Spleen (tissue), 13 donors: ENCODE measurements around the gene CMKLR1. TPM values are rescaled to one million over a fixed set of nuclear protein-coding genes. Genes with fewer than 3 reads are reported as not detected.

Source experiments
- DNase-seq: peaks from one replicate; pipeline ENCODE4 v3.0.0-alpha.2; 2020
- H3K27ac ChIP-seq, 8 donors: fragments of 200-600 bp; sonication (generic) in 7 of 8; 1 replicate in 4 of 8; 2 replicates in 4 of 8; pipeline versions ENCODE4 v1.5.0 to v1.8.0; 2016 to 2021; ENCODE audit warnings: inconsistent platforms in 4 of 8, mild to moderate bottlenecking in 4 of 8, moderate library complexity in 1 of 8
- H3K27me3 ChIP-seq, 7 donors: fragments of 200-600 bp; sonication (generic) in 6 of 7; replicated peaks in 1 of 7; 1 replicate in 4 of 7; 2 replicates in 3 of 7; pipeline versions ENCODE4 v1.5.0 to v1.8.0; 2016 to 2021; ENCODE audit warnings: inconsistent platforms in 3 of 7, mild to moderate bottlenecking in 1 of 7
- H3K36me3 ChIP-seq, 6 donors: fragments of 200-600 bp; sonication (generic) in 5 of 6; 1 replicate in 4 of 6; 2 replicates in 2 of 6; pipeline versions ENCODE4 v1.5.0 to v1.8.0; 2016 to 2021; ENCODE audit warnings: inconsistent platforms in 2 of 6
- H3K4me1 ChIP-seq, 6 donors: fragments of 200-600 bp; sonication (generic) in 5 of 6; 1 replicate in 3 of 6; 2 replicates in 3 of 6; pipeline versions ENCODE4 v1.5.0 to v1.8.0; 2016 to 2021; ENCODE audit warnings: inconsistent platforms in 3 of 6
- H3K4me3 ChIP-seq, 8 donors: fragments of 200-600 bp; sonication (generic) in 7 of 8; 1 replicate in 4 of 8; 2 replicates in 4 of 8; pipeline versions ENCODE4 v1.5.0 to v1.8.0; 2016 to 2021; ENCODE audit warnings: inconsistent platforms in 4 of 8, mild to moderate bottlenecking in 4 of 8, moderate library complexity in 2 of 8
- H3K9me3 ChIP-seq, 8 donors: fragments of 200-600 bp; sonication (generic) in 7 of 8; 1 replicate in 4 of 8; 2 replicates in 4 of 8; pipeline versions ENCODE4 v1.5.0 to v1.8.0; 2016 to 2021; ENCODE audit warnings: inconsistent platforms in 4 of 8
- POLR2A ChIP-seq, 3 donors: fragments of 450-650 bp; IDR thresholded peaks; one replicate each; pipeline ENCODE4 v1.5.1; 2017; ENCODE audit warnings: antibody characterized with exemption in 3 of 3, mild to moderate bottlenecking in 1 of 3
- POLR2AphosphoS5 ChIP-seq, 3 donors: sonication (generic); formaldehyde crosslinking; IDR thresholded peaks; one replicate each; pipeline ENCODE4 v1.5.1; 2017; ENCODE audit warnings: antibody characterized with exemption in 3 of 3
- WGBS, 5 donors: extraction: QIAGEN DNeasy Blood & Tissue Kit in 3 of 5; methylation state at CpG; one replicate each; pipeline versions ENCODE4 v1.1.5 to v1.1.7; 2013 to 2018; 5-methylcytosine and 5-hydroxymethylcytosine counted together
- intact Hi-C: fragments of 100-400 bp; cut with DNase I; formaldehyde crosslinking; loops from one replicate; pipeline ENCODE4 v1.15.0; 2023; ENCODE audit warnings: low total_unique reads
- long read RNA-seq, 2 donors: transcript quantifications; one replicate each; lab custom pipeline, GENCODE V29; 2026
- polyA plus RNA-seq, 3 donors: library from polyadenylated mRNA; stranded (reverse); fragments of 200-250 nt; gene quantifications; one replicate each; pipeline ENCODE4 v1.2.1, GENCODE V29; 2013
- total RNA-seq, 7 donors: library from RNA; depleted of rRNA in 3 of 7; stranded (reverse); fragments of >200 nt in 3 of 7; fragmentation: NEBNext Ultra II Directional in 4 of 7; extraction: Animal tissue kit (Norgen Biotek cat#: 25700) in 4 of 7; gene quantifications; one replicate each; pipeline versions ENCODE4 v1.1.0 to v1.2.1, GENCODE V29; 2016 to 2021
- TF ChIP-seq, protein P1 (sequence below), 11 experiments: fragments of 200-600 bp in 7 of 11; fragments of 450-650 bp in 4 of 11; sonication (generic) in 4 of 11; IDR thresholded peaks in 8 of 11; conservative IDR thresholded peaks in 3 of 11; 1 replicate in 7 of 11; 2 replicates in 4 of 11; pipeline versions ENCODE4 v1.4.0 to v1.8.0; 2016 to 2021; ENCODE audit warnings: antibody characterized with exemption in 11 of 11, inconsistent platforms in 4 of 11, mild to moderate bottlenecking in 1 of 11
- donor health status: healthy with polysubstance abuse.
- donor health status: DM: no; HTN: no; CAD: no; lungs with moderate emphysema.
- donor health status: DM: no; HTN: no; CAD: no.
- donor health status: Bipolar disorder and iron deficiency.
- donor health status: healthy.
- donor health status: DM: no; HTN: no; CAD: no.
- donor health status: DM: yes; HTN: yes; CAD: no.

The CMKLR1 gene, protein sequence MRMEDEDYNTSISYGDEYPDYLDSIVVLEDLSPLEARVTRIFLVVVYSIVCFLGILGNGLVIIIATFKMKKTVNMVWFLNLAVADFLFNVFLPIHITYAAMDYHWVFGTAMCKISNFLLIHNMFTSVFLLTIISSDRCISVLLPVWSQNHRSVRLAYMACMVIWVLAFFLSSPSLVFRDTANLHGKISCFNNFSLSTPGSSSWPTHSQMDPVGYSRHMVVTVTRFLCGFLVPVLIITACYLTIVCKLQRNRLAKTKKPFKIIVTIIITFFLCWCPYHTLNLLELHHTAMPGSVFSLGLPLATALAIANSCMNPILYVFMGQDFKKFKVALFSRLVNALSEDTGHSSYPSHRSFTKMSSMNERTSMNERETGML
- 100 to 1,000 TPM in 2 of 7 donors, 10 to 100 TPM in 5; 53.0 to 118 (median 84.4) TPM for total RNA-seq
- 10 to 100 TPM in 1 of 3 donors, 1 to 10 TPM in 2; 6.3 to 12.1 (median 9.0) TPM for polyA plus RNA-seq
- long read RNA-seq, donor 1, full-length matches to known transcripts = 12 of 12 reads
- long read RNA-seq, donor 1, partial matches to known transcripts = 0 of 12 reads
- long read RNA-seq, donor 1, other reads (novel, unspliced or antisense) = 0 of 12 reads
- long read RNA-seq, donor 2, full-length matches to known transcripts = 12 of 12 reads
- long read RNA-seq, donor 2, partial matches to known transcripts = 0 of 12 reads
- long read RNA-seq, donor 2, other reads (novel, unspliced or antisense) = 0 of 12 reads

DNA sequence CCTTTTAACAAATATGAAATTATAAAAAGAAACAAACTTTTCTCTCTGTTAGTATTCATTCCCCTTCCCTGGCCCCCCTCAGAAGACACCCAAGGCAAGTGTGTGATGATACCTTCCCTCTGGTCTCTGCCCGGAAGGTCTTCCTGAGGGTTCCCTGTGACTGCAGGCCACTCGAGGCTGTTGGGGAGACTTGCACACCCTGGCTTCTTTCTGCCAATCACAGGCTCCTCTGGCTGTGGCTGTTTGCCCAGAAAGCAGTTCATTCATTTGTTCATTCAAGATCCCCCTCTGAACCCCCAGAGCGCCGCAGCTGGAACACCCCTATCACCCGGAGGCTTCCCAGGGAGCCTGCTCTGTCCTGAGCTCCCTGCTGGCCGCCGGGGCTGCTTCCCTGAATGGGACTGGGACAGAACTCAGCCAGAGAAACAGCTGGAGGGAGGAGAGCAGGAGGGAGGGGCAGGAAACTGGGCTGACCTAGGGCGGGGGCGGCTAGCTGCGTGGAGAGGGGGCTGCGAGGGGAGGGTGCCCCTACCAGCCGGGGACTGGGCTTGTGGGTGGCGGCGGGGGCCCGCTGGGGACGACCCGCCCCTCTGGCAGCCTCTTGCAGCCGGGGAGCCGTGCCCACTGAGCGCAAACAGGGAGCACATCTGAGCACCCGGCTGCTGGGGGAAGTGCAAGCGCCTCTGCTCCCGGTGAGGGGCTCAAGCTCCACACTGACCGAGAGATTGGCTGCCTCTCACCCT is at the start of gene CMKLR1:
CMKLR1 (minus strand) TSS at position 397 of the 743 bp plus-strand sequence. CDS start 45,720 bp downstream, outside the sequence.
- intact Hi-C loops = no loop called here
- 6 to 14% (median 8%) methylated on average over 18 to 24 of the region's 24 CpGs for WGBS, 5 donors

DNA sequence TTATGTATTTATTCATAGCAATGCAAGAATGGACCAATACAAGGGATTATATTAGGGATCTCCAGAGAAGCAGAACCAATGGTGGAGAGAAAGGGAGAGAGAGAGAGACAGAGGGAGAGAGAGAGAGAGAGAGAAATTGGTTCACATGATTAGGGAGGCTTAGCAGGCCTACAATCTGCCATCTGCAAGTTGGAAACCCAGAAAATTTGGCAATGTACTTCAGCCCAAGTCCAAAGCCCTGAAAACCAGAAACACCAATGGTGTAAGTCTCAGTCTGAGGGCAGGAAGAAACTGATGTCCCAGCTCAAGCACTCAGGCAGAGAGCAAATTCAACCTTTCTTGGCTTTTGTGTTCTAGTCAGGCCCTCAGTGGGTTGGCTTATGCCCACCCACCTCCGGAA is 48.7 kb upstream of the CMKLR1 start:
- Histone ChIP-seq H3K4me3 (no peak overlapping the region), H3K9me3 (peaks cover 0 to 16% (median 12%) of the 10 kb centered on the region in 8 donors), H3K4me1 (no peaks in the 10 kb centered on the region), H3K27ac (no peak overlapping the region), H3K27me3 (peaks cover 0 to 48% (median 0%) of the 10 kb centered on the region in 7 donors), H3K36me3 (no peaks in the 10 kb centered on the region)
- no peak for DNase-seq
- TF ChIP-seq POLR2A (IDR thresholded peaks at IDR 0.05) = no peak
- TF ChIP-seq, protein P1, sequence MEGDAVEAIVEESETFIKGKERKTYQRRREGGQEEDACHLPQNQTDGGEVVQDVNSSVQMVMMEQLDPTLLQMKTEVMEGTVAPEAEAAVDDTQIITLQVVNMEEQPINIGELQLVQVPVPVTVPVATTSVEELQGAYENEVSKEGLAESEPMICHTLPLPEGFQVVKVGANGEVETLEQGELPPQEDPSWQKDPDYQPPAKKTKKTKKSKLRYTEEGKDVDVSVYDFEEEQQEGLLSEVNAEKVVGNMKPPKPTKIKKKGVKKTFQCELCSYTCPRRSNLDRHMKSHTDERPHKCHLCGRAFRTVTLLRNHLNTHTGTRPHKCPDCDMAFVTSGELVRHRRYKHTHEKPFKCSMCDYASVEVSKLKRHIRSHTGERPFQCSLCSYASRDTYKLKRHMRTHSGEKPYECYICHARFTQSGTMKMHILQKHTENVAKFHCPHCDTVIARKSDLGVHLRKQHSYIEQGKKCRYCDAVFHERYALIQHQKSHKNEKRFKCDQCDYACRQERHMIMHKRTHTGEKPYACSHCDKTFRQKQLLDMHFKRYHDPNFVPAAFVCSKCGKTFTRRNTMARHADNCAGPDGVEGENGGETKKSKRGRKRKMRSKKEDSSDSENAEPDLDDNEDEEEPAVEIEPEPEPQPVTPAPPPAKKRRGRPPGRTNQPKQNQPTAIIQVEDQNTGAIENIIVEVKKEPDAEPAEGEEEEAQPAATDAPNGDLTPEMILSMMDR (IDR thresholded peaks at IDR 0.05 in 8 of 11, conservative IDR thresholded peaks at IDR 0.05 in 3 of 11) = no peak
- no peak for TF ChIP-seq POLR2AphosphoS5 (IDR thresholded peaks at IDR 0.05)
- intact Hi-C loops = no loop called here
- 77 to 100% (median 82%) methylated on average over 1 of the region's 1 CpG for WGBS, 5 donors

More for the DNA sequence above, at the start of gene CMKLR1:
- H3K36me3 ChIP-seq = no peaks in the 10 kb centered on the region
- TF ChIP-seq, protein P1 (IDR thresholded peaks at IDR 0.05 in 8 of 11, conservative IDR thresholded peaks at IDR 0.05 in 3 of 11) = no peak
- TF ChIP-seq POLR2A (IDR thresholded peaks at IDR 0.05) (no peak), POLR2AphosphoS5 (IDR thresholded peaks at IDR 0.05) (peak; percentile 65 to 71 (median 71))
- H3K4me3 ChIP-seq = peak within 1 kb of the TSS in 4 of 8 donors; percentile 21 to 57 (median 32)
- peak; percentile 80 for DNase-seq
- peaks cover 0 to 24% (median 0%) of the 10 kb centered on the region in 6 donors for H3K4me1 ChIP-seq
- no peaks in the 10 kb centered on the region for H3K9me3 ChIP-seq
- peaks cover 0 to 56% (median 0%) of the 10 kb centered on the region in 7 donors for H3K27me3 ChIP-seq
- H3K27ac ChIP-seq = peak within 1 kb of the TSS in 5 of 8 donors; percentile 35 to 75 (median 70)

DNA sequence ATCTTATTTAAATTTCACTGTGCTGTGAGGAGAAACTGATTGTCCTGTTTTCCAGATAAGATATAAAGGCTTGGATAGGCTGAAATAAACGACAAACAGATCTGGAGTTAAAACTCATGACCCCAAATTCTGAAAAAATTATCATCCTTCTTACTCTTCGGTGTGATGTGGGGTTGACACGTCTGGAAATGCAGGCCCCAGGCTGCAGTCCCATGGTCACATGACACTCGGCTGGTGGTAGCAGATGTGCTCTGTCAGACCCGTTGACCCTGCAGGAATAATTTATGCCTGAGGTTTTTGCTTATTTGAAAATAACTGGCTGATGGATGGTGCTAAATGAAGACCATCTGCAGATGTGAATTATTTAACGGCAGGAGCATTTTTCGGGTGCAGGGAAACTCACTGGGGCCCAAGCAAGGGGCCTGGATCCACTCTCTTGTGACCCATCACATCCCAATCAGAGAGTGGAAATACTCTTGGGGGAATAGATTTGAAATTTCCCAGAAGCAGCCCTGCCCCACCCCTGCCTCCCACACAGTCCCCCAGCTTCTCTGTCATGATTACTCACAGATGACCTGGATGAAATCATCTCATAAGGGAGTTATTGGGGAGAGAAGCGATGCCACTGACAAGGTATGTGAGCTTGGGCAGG is 47.7 kb upstream of the CMKLR1 start:
- WGBS, 5 donors = 40 to 62% (median 43%) methylated on average over 8 of the region's 8 CpGs
- TF ChIP-seq, protein P1 (IDR thresholded peaks at IDR 0.05 in 8 of 11, conservative IDR thresholded peaks at IDR 0.05 in 3 of 11) = no peak
- TF ChIP-seq POLR2A (IDR thresholded peaks at IDR 0.05) = no peak
- no peak for TF ChIP-seq POLR2AphosphoS5 (IDR thresholded peaks at IDR 0.05)
- no peaks in the 10 kb centered on the region for H3K36me3 ChIP-seq
- no peak overlapping the region for H3K27ac ChIP-seq
- intact Hi-C loops = no loop called here
- no peak for DNase-seq
- H3K27me3 ChIP-seq = peaks cover 0 to 48% (median 0%) of the 10 kb centered on the region in 7 donors
- peaks cover 0 to 16% (median 12%) of the 10 kb centered on the region in 8 donors for H3K9me3 ChIP-seq
- H3K4me1 ChIP-seq = no peaks in the 10 kb centered on the region
- H3K4me3 ChIP-seq = no peak overlapping the region
